ENCODE results near the gene TMEM255B. TPM values are rescaled to one million over a fixed set of nuclear protein-coding genes. Genes with fewer than 3 reads are reported as not detected.

The TMEM255B gene
- total RNA-seq, 1 experiment from 2014 or later: 26.3 TPM

- Histone ChIP-seq H3K27me3 (ENCODE audit: control insufficient read depth, insufficient read depth, low read length) (no peaks in the 10 kb centered on the region), H3K4me1 (ENCODE audit: control insufficient read depth, insufficient read depth, low read length) (peaks cover 16% of the 10 kb centered on the region), H3K9me3 (ENCODE audit: control insufficient read depth, insufficient read depth, low read depth, low read length) (no peaks in the 10 kb centered on the region), H3K4me3 (ENCODE audit: low read depth in 2 of 2, low read length in 2 of 2) (no peak overlapping the region), H3K27ac (ENCODE audit: low read length) (no peak overlapping the region), H3K36me3 (ENCODE audit: control insufficient read depth, insufficient read depth, low read length) (peaks cover 3% of the 10 kb centered on the region; the same call in 1 of the 2 replicates)
- intact Hi-C loops (cut with micrococcal nuclease; ENCODE audit: unreplicated experiment) (no loop called here), in situ Hi-C loops (cut with HindIII; ENCODE audit: low pct_unique_long_range_greater_than_20kb, low sequenced_read_pairs) (no loop called here)
- no TSS peak for BruUV-seq (replicated peaks)
- POLR2A ChIA-PET: no interaction called here
- DNase-seq (ENCODE audit: low read depth, low spot score) (no peak), ATAC-seq (no peak)
- TF ChIP-seq POLR2AphosphoS5 (IDR thresholded peaks at IDR 0.05; ENCODE audit: low read depth, low read length) (no peak), SIN3A (IDR thresholded peaks at IDR 0.05; ENCODE audit: borderline replicate concordance, insufficient read depth, low read depth, low read length) (no peak), TCF7L2 (IDR thresholded peaks at IDR 0.05; ENCODE audit: low read depth, low read length) (no peak)
- TF ChIP-seq, protein P1, sequence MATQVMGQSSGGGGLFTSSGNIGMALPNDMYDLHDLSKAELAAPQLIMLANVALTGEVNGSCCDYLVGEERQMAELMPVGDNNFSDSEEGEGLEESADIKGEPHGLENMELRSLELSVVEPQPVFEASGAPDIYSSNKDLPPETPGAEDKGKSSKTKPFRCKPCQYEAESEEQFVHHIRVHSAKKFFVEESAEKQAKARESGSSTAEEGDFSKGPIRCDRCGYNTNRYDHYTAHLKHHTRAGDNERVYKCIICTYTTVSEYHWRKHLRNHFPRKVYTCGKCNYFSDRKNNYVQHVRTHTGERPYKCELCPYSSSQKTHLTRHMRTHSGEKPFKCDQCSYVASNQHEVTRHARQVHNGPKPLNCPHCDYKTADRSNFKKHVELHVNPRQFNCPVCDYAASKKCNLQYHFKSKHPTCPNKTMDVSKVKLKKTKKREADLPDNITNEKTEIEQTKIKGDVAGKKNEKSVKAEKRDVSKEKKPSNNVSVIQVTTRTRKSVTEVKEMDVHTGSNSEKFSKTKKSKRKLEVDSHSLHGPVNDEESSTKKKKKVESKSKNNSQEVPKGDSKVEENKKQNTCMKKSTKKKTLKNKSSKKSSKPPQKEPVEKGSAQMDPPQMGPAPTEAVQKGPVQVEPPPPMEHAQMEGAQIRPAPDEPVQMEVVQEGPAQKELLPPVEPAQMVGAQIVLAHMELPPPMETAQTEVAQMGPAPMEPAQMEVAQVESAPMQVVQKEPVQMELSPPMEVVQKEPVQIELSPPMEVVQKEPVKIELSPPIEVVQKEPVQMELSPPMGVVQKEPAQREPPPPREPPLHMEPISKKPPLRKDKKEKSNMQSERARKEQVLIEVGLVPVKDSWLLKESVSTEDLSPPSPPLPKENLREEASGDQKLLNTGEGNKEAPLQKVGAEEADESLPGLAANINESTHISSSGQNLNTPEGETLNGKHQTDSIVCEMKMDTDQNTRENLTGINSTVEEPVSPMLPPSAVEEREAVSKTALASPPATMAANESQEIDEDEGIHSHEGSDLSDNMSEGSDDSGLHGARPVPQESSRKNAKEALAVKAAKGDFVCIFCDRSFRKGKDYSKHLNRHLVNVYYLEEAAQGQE (IDR thresholded peaks at IDR 0.05; ENCODE audit: insufficient read depth in 1 of 2, low read depth in 2 of 2, low read length in 1 of 2): no peak
- TF ChIP-seq, protein P2, sequence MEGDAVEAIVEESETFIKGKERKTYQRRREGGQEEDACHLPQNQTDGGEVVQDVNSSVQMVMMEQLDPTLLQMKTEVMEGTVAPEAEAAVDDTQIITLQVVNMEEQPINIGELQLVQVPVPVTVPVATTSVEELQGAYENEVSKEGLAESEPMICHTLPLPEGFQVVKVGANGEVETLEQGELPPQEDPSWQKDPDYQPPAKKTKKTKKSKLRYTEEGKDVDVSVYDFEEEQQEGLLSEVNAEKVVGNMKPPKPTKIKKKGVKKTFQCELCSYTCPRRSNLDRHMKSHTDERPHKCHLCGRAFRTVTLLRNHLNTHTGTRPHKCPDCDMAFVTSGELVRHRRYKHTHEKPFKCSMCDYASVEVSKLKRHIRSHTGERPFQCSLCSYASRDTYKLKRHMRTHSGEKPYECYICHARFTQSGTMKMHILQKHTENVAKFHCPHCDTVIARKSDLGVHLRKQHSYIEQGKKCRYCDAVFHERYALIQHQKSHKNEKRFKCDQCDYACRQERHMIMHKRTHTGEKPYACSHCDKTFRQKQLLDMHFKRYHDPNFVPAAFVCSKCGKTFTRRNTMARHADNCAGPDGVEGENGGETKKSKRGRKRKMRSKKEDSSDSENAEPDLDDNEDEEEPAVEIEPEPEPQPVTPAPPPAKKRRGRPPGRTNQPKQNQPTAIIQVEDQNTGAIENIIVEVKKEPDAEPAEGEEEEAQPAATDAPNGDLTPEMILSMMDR (IDR thresholded peaks at IDR 0.05): no peak
- CTCF ChIA-PET: interaction anchor here (1.0 kb wide), 1 partner anchor 202 kb away, joined by 4 read pairs; no protein-coding TSS in a partner anchor
Measured at GRCh38 chr13:113815151-113816058, 56.4 kb downstream of the TMEM255B start.

- Histone ChIP-seq H3K4me3 (ENCODE audit: low read depth in 2 of 2, low read length in 2 of 2) (no peak overlapping the region), H3K27me3 (ENCODE audit: control insufficient read depth, insufficient read depth, low read length) (no peaks in the 10 kb centered on the region), H3K36me3 (ENCODE audit: control insufficient read depth, insufficient read depth, low read length) (peaks cover 3% of the 10 kb centered on the region; the same call in 1 of the 2 replicates), H3K4me1 (ENCODE audit: control insufficient read depth, insufficient read depth, low read length) (peaks cover 22% of the 10 kb centered on the region), H3K27ac (ENCODE audit: low read length) (0 out of 2 replicates have a peak overlapping the region, but pooled peaks have one; percentile 12), H3K9me3 (ENCODE audit: control insufficient read depth, insufficient read depth, low read depth, low read length) (no peaks in the 10 kb centered on the region)
- in situ Hi-C loops (cut with HindIII; ENCODE audit: low pct_unique_long_range_greater_than_20kb, low sequenced_read_pairs) (no loop called here), intact Hi-C loops (cut with micrococcal nuclease; ENCODE audit: unreplicated experiment) (no loop called here)
- ATAC-seq: no peak
- POLR2A ChIA-PET: no interaction called here
- CTCF ChIA-PET: interaction anchor here (1.0 kb wide), 1 partner anchor 201 kb away, joined by 4 read pairs; no protein-coding TSS in a partner anchor
- TF ChIP-seq, protein P2 (IDR thresholded peaks at IDR 0.05): no peak
- TF ChIP-seq SIN3A (IDR thresholded peaks at IDR 0.05; ENCODE audit: borderline replicate concordance, insufficient read depth, low read depth, low read length) (no peak), TCF7L2 (IDR thresholded peaks at IDR 0.05; ENCODE audit: low read depth, low read length) (no peak), POLR2AphosphoS5 (IDR thresholded peaks at IDR 0.05; ENCODE audit: low read depth, low read length) (no peak)
- TF ChIP-seq, protein P1 (IDR thresholded peaks at IDR 0.05; ENCODE audit: insufficient read depth in 1 of 2, low read depth in 2 of 2, low read length in 1 of 2): no peak
- no peak for DNase-seq (ENCODE audit: low read depth, low spot score)
- no TSS peak for BruUV-seq (replicated peaks)
Measured at GRCh38 chr13:113816254-113816929, 57.4 kb downstream of the TMEM255B start.

Data from Panc1 (cell line).